Glomerular visceral epithelial cell (primary cell): ENCODE data around the gene RASA4.
"Not testable (repeated sequence)": the region's sequence is repeated elsewhere in the genome, so short reads cannot be mapped to it uniquely, and the experiment has no call there.

Experiments used
- DNase-seq: peaks from one replicate; pipeline ENCODE4 v3.0.0-alpha.2; 2016; ENCODE audit errors: extremely low spot score

RASA4 gene

DNA sequence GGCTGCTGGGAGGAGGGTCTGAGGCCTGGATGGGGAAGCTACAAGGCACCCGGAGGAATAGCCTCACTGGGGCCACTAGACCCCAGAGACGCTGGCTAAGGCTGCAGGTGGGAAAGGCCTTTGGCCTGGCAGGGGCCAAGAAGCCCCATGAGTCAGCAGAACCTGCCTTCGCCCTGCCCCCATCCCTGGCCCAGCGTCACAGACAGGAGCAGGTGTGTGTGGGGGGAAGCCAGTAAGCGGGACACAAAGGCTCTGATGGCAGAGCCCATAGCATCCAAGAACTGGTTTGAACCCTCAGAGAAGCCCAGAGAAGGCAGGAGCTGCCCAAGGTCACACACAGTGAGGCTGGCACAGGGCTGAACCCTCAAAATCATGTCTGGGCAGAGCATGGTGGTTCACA is 9.7 kb downstream of the RASA4 start:
- not testable (repeated sequence) for DNase-seq

- DNase-seq: not testable (repeated sequence)
These were observed 12.0 kb downstream of the RASA4 start for GRCh38 chr7:102604431-102605145.

GRCh38 chr7:102602317-102602716 is 14.2 kb downstream of the RASA4 start:
- DNase-seq: not testable (repeated sequence)

DNA sequence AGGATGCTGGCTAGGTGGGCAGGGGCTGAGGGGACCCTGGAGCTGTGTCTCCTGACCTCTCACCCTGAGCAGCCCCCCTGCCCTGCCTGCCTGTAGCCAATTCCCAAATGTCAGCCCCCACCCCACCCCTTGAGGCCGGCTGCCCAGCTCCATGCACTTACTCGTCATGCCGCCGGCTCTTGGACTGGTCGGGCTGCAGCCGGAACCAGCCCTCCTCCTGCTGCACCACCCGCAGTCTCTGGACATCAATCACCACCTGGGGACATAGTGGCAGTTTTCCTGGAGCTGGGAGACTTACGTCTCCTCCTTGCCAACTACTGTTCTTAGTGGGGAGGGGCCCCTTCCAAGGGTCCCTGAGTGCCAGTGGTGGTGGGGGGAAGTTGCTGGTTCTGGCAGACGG is 16.9 kb downstream of the RASA4 start:
- not testable (repeated sequence) for DNase-seq

DNA sequence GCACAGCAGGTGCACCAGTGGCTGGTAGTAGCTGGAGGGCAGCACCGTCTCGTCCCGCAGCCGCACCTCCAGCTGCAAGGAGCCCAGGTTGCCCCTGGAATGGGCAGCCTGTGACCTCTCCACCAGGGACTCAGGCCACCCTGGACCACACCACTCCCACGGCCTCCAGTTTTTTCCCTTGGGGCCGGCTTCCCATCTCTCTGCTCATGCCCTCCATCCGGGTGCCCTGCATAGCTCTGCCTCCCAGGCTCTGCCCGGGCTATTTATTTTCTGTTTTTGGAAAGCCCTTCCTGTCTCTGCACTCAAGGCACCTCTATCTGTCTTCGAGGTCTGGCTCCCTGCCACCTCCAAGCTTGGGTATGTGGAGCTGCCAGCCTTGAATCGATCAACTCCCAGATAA is 20.5 kb downstream of the RASA4 start:
- DNase-seq: not testable (repeated sequence)

DNA sequence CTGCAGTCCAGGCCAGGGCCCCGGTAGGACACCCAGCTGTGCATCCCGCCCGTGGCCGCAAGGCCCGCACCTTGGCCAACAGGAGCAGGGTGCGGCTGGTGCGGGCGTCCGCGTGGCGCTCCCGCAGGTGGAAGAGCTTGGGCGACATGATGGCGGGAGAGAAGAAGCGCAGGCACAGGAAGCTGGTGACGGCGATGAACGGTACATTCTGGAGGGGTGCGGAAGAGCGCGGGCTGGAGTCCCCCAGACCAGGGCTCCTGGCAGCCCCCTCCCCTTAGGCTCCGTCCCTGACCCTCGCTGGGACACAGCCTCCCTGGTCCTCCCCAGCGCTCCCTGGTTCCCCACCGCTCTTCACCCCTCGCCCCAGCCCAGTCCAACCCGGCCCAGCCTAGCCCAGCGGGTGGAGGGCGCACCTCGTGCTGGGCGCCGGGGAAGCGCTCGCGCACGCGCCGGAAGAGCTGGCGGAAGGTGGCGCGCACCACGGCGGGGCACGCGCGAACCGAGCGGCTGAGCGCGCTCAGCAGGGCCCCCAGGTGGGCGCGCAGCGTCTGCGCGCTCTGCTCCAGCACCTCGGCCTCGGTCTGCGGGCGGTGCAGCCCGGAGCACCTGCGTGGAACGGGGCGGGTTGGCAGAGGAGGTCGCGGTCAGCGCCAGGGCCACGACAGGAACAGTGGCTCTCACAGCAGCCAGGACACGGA is 22.8 kb downstream of the RASA4 start:
- not testable (repeated sequence) for DNase-seq

- DNase-seq: not testable (repeated sequence)
These were observed 24.0 kb downstream of the RASA4 start for GRCh38 chr7:102592477-102593019.

GRCh38 chr7:102589857-102590256 is 26.7 kb downstream of the RASA4 start:
- DNase-seq: not testable (repeated sequence)

- not testable (repeated sequence) for DNase-seq
These were observed 33.1 kb downstream of the RASA4 start for GRCh38 chr7:102583495-102583894.

- not testable (repeated sequence) for DNase-seq
These were observed 34.8 kb downstream of the RASA4 start for GRCh38 chr7:102581722-102582121.

- not testable (repeated sequence) for DNase-seq
These were observed 38.1 kb downstream of the RASA4 start for GRCh38 chr7:102578486-102578885.

- not testable (repeated sequence) for DNase-seq
These were observed 39.0 kb downstream of the RASA4 start for GRCh38 chr7:102577315-102578240.

DNA sequence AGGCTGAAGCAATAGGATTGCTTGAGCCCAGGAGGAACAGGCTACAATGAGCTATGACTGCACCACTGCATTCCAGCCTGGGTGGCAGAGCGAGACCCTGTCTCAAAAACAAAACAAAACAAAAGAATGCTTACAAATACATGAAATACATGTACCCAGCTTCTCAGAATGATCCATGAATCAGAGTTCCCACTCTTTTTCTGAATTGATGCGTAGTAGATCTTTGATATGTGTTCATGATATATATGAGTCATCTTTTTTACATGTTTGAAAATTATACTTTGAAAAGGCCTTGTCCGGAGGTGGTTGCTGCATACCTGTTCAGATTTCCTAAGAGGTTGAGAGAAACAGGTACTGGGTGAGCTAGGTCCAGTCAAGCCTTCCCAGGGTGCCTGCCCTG is 40.2 kb downstream of the RASA4 start:
- DNase-seq: not testable (repeated sequence)

DNA sequence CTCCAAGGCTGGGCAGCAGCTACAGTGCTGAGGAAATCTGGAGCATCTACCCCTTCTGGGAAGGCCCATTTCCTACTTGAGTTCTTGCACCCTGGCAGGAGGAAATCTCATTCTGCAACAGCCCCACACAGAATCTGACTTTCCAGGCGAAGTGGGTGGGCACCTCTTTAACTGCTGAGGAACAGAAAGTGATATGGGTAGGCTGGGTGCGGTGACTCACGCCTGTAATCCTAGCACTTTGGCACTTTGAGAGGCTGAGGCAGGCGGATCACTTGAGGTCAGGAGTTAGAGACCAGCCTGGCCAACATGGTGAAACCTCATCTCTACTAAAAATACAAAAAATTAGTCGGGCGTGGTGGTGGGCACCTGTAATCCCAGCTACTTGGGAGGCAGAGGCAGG is 41.9 kb downstream of the RASA4 start:
- not testable (repeated sequence) for DNase-seq

- DNase-seq: not testable (repeated sequence)
These were observed 44.0 kb downstream of the RASA4 start, which contains the start of gene POLR2J3 for GRCh38 chr7:102572261-102573239. TSS of gene POLR2J3 (minus strand) at chr7:102572583. CDS start at chr7:102572521, 62 bp downstream.

GRCh38 chr7:102568620-102569019 is 47.9 kb downstream of the RASA4 start:
- DNase-seq: not testable (repeated sequence)

DNA sequence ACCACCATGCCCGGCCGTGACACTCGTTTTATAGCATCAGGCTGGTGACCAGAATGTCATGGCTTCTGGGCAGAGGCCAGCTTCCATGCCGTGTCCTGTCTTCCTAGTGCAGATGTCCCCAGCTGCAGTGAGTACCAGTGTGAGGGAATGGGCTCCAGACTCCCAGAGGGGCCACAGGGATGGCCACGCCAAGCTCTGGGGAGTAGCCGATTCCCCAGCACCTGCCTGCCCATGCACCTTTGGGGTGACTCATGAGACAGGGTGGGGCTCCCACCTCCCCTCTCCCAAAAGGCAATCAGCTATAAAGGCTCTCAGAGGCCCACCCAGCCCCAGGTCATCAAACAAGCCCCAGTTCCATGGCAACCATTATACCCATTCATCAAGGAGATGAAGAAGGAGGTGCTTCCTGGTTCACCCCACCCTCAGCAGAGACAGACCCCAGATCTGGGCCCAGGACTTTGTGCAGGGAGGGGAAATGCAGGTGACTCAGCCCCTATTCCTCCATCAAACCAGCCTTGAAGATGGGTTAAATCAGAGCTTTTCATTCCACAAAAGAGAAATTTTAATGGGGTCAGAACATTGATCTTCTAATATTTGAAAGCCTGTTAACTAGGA is 65.6 kb downstream of the RASA4 start, which contains the start of gene SPDYE2:
Gene SPDYE2, plus strand, starts transcription at position 419 of the 615 bp plus-strand sequence. CDS start 2,030 bp downstream, outside the sequence.
- not testable (repeated sequence) for DNase-seq

DNA sequence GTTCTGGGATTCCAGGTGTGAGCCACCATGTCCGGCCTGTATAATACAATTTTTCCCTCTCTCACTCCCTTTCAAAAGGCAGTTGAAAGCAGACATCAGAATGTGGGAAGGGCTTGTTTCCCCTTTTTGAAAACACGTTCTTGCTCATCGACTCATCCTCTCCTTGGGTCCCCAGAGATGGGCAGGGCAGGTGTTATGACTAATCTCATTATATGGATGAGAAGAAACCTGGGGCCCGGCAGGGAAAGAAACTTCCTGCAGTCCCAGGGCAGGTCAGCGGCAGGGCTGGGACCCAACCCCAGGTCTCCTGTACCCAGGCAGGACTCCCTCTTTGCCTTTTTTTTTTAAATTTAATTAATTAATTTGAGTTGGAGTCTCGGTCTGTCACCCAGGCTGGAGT is 70.2 kb downstream of the RASA4 start:
- DNase-seq: not testable (repeated sequence)

- DNase-seq: not testable (repeated sequence)
These were observed 71.3 kb downstream of the RASA4 start for GRCh38 chr7:102545288-102545687.

DNA sequence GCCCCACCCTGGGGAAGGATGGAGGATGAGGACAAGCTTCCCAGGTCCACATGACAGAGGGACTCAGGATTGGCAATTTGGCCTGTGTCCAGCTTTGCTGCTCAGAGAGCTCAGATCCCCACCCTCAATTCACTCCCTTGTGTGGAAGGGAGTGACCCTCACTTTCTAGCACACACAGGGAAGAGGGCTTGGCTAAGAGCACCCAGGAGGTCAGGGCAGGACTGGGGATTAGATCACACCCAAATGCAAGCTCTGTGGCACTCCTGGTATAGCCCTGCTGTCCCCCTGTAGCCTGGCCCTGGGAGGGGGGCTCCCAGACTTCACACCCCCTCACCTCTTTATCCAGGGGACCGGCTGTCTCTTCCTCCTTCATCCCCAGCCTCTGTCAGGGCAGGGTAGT is 72.2 kb downstream of the RASA4 start:
- not testable (repeated sequence) for DNase-seq
